ENCODE measurements around the gene PSMG2. TPM values are rescaled to one million over a fixed set of nuclear protein-coding genes. Genes with fewer than 3 reads are reported as not detected.

PSMG2 gene
- total and polyA plus RNA-seq, 2 of the 13 experiments (the other 11 are each of a cell fraction or from before 2014, with no cell fraction given), result 53.4 to 94.8 TPM

DNA sequence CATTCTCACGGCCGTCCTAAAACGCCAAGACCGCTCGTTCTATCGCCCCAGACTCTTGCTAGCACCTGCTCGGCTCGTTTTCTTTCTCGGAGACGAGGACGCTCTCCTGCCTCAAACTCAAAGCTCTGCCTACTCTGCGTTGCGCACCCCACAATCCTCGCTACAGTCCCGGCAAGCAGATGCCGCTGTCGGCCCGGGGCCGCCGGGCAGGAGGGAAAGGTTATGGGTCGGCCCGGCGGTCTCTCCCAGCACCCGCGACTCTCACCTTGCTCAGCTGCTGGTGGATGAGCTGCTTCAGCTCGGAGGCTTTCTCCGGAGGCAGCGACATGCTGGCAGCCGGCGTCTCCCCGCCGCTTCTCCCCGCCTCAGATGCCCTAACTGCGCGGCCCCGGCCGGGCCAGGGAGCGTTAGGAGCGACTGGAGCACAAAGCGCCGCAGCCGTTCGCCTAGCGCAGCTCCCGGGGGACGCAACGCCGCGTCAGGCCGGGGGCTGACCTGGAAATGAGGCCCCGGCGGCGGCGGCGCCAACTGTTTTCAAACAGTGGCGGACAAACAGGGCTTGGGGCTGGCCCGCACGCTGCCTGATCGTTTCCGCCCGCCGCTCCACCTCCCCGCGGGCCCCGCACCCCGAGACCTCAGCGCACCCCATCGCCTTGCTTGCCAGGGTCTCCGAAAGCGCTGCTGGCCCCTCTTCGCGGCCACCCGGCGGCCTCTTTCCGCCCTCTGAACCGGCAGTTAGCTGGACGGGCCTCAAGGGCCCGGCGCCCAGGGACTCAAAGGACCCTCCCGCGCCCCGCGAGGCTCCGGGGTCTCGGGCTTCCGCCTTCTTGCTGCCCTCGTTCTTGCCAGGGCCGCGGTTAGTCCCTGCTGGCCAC lies at the start of gene PSMG2, which contains the start of gene CEP76 (continued):
- TF ChIP-seq HNF4A (CRISPR knock-in tag; IDR thresholded peaks at IDR 0.05) (peak; percentile 12; the same call in 1 of the 2 replicates), ZIK1 (CRISPR knock-in tag; IDR thresholded peaks at IDR 0.05; ENCODE audit: borderline replicate concordance, low read depth) (peak; percentile 76), PRMT3 (CRISPR knock-in tag; IDR thresholded peaks at IDR 0.05; ENCODE audit: borderline replicate concordance, low read depth) (no peak), ZNF772 (CRISPR knock-in tag; IDR thresholded peaks at IDR 0.05) (no peak), TBP (CRISPR knock-in tag; IDR thresholded peaks at IDR 0.05) (no peak), RAD21 (CRISPR knock-in tag; IDR thresholded peaks at IDR 0.05) (peak; percentile 43; the same call in 1 of the 2 replicates), RNF2 (conservative IDR thresholded peaks at IDR 0.05; ENCODE audit: low read depth) (0 out of 2 replicates have a peak, but pooled peaks have one; percentile 52), SSRP1 (CRISPR knock-in tag; IDR thresholded peaks at IDR 0.05) (no peak), HHEX (CRISPR knock-in tag; IDR thresholded peaks at IDR 0.05) (no peak), ZNF292 (CRISPR knock-in tag; IDR thresholded peaks at IDR 0.05; ENCODE audit: borderline replicate concordance, low read depth) (no peak; the same call in 1 of the 2 replicates), ARHGAP35 (CRISPR knock-in tag; IDR thresholded peaks at IDR 0.05; ENCODE audit: borderline replicate concordance) (no peak), ZNF562 (CRISPR knock-in tag; IDR thresholded peaks at IDR 0.05; ENCODE audit: borderline replicate concordance) (no peak), ZNF879 (CRISPR knock-in tag; IDR thresholded peaks at IDR 0.05) (0 out of 2 replicates have a peak, but pooled peaks have one; percentile 61), EED (CRISPR knock-in tag; IDR thresholded peaks at IDR 0.05) (0 out of 2 replicates have a peak, but pooled peaks have one; percentile 63), NR2F6 (IDR thresholded peaks at IDR 0.05) (no peak), NR2F6 (CRISPR knock-in tag; IDR thresholded peaks at IDR 0.05) (no peak), ZNF703 (CRISPR knock-in tag; IDR thresholded peaks at IDR 0.05; ENCODE audit: borderline replicate concordance) (0 out of 2 replicates have a peak, but pooled peaks have one; percentile 49), STAT5B (CRISPR knock-in tag; IDR thresholded peaks at IDR 0.05) (no peak; the same call in 1 of the 2 replicates), REXO4 (CRISPR knock-in tag; IDR thresholded peaks at IDR 0.05; ENCODE audit: borderline replicate concordance) (0 out of 2 replicates have a peak, but pooled peaks have one; percentile 5), ZNF749 (CRISPR knock-in tag; IDR thresholded peaks at IDR 0.05; ENCODE audit: borderline replicate concordance) (no peak)
- TF ChIP-seq, protein P1, sequence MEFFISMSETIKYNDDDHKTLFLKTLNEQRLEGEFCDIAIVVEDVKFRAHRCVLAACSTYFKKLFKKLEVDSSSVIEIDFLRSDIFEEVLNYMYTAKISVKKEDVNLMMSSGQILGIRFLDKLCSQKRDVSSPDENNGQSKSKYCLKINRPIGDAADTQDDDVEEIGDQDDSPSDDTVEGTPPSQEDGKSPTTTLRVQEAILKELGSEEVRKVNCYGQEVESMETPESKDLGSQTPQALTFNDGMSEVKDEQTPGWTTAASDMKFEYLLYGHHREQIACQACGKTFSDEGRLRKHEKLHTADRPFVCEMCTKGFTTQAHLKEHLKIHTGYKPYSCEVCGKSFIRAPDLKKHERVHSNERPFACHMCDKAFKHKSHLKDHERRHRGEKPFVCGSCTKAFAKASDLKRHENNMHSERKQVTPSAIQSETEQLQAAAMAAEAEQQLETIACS (CRISPR knock-in tag; IDR thresholded peaks at IDR 0.05), result 0 out of 2 replicates have a peak, but pooled peaks have one; percentile 22
- TF ChIP-seq, protein P2, sequence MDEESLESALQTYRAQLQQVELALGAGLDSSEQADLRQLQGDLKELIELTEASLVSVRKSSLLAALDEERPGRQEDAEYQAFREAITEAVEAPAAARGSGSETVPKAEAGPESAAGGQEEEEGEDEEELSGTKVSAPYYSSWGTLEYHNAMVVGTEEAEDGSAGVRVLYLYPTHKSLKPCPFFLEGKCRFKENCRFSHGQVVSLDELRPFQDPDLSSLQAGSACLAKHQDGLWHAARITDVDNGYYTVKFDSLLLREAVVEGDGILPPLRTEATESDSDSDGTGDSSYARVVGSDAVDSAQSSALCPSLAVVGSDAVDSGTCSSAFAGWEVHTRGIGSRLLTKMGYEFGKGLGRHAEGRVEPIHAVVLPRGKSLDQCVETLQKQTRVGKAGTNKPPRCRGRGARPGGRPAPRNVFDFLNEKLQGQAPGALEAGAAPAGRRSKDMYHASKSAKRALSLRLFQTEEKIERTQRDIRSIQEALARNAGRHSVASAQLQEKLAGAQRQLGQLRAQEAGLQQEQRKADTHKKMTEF (CRISPR knock-in tag; IDR thresholded peaks at IDR 0.05), result peak; percentile 85
- TF ChIP-seq, protein P3, sequence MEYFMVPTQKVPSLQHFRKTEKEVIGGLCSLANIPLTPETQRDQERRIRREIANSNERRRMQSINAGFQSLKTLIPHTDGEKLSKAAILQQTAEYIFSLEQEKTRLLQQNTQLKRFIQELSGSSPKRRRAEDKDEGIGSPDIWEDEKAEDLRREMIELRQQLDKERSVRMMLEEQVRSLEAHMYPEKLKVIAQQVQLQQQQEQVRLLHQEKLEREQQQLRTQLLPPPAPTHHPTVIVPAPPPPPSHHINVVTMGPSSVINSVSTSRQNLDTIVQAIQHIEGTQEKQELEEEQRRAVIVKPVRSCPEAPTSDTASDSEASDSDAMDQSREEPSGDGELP (IDR thresholded peaks at IDR 0.05; ENCODE audit: borderline replicate concordance, low read depth), result peak; percentile 50; the same call in 1 of the 2 replicates
- TF ChIP-seq, protein P4, sequence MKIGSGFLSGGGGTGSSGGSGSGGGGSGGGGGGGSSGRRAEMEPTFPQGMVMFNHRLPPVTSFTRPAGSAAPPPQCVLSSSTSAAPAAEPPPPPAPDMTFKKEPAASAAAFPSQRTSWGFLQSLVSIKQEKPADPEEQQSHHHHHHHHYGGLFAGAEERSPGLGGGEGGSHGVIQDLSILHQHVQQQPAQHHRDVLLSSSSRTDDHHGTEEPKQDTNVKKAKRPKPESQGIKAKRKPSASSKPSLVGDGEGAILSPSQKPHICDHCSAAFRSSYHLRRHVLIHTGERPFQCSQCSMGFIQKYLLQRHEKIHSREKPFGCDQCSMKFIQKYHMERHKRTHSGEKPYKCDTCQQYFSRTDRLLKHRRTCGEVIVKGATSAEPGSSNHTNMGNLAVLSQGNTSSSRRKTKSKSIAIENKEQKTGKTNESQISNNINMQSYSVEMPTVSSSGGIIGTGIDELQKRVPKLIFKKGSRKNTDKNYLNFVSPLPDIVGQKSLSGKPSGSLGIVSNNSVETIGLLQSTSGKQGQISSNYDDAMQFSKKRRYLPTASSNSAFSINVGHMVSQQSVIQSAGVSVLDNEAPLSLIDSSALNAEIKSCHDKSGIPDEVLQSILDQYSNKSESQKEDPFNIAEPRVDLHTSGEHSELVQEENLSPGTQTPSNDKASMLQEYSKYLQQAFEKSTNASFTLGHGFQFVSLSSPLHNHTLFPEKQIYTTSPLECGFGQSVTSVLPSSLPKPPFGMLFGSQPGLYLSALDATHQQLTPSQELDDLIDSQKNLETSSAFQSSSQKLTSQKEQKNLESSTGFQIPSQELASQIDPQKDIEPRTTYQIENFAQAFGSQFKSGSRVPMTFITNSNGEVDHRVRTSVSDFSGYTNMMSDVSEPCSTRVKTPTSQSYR (CRISPR knock-in tag; IDR thresholded peaks at IDR 0.05; ENCODE audit: borderline replicate concordance), result no peak

Data from HepG2 (cell line).